Measurements from ENCODE around the gene PCDHGA10.
"Not testable (repeated sequence)": the region's sequence is repeated elsewhere in the genome, so short reads cannot be mapped to it uniquely, and the experiment has no call there.

PCDHGA10 gene

DNA sequence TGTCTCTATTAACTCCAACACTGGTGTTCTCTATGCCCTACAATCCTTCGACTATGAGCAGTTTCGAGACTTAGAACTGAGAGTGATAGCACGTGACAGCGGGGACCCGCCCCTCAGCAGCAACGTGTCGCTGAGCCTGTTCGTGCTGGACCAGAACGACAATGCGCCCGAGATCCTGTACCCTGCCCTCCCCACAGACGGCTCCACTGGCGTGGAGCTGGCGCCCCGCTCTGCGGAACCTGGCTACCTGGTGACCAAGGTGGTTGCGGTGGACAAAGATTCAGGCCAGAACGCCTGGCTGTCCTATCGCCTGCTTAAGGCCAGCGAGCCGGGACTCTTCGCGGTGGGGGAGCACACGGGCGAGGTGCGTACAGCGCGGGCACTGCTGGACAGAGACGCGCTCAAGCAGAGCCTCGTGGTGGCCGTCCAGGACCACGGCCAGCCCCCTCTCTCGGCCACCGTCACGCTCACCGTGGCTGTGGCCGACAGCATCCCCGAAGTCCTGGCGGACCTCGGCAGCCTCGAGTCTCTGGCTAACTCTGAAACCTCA is 10.0 kb downstream of the PCDHGA10 start:
- no peak for DNase-seq

GRCh38 chr5:141427783-141428426 is 15.1 kb downstream of the PCDHGA10 start:
- DNase-seq: no peak

GRCh38 chr5:141430332-141431113 is 17.7 kb downstream of the PCDHGA10 start, which contains the start of gene PCDHGA12:
TSS of gene PCDHGA12 (plus strand) at chr5:141430507. CDS start at chr5:141430760, 253 bp downstream.
- DNase-seq: no peak

- DNase-seq: no peak
These were observed 18.5 kb downstream of the PCDHGA10 start for GRCh38 chr5:141431286-141431685.

- not testable (repeated sequence) for DNase-seq
These were observed 19.5 kb downstream of the PCDHGA10 start for GRCh38 chr5:141432308-141432707.

DNA sequence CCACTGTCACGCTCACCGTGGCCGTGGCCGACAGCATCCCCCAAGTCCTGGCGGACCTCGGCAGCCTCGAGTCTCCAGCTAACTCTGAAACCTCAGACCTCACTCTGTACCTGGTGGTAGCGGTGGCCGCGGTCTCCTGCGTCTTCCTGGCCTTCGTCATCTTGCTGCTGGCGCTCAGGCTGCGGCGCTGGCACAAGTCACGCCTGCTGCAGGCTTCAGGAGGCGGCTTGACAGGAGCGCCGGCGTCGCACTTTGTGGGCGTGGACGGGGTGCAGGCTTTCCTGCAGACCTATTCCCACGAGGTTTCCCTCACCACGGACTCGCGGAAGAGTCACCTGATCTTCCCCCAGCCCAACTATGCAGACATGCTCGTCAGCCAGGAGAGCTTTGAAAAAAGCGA is 19.9 kb downstream of the PCDHGA10 start:
- DNase-seq: not testable (repeated sequence)

DNA sequence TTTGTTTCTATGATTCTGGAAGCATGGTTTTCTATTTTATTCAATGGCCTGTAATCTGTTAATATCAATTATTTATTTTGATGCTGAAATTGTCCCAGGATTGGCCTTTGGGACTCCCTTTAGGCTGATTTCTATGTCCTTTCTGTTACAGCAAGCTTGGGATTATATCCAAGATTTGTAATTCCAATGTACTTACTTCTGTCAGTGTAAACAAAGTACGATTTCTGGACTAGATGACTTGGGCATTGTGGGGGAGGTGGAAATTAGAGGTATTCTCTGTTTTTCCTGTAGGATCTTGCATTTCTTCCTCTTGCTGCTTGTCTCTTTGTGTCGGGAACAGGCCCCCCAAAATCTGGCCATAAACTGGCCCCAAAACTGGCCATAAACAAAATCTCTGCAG is 21.2 kb downstream of the PCDHGA10 start:
- DNase-seq: no peak

DNA sequence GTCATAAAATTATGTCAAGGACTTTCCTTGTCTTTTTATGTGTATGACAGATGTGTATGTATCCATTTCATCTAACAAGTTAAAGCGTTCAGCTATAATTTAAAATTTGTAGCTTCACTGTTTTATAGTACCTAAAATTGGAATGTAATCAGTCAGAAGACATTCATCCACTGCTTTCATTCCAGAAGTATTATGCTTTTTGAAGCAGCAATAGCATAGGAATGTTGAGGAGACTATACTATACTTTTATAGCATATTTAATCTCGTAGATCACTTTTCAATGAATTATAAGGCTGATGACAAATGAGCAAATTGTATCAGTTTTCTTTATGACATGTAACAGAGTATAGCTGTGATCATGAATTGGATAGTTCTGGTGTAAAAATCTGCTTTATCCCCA is 24.4 kb downstream of the PCDHGA10 start:
- DNase-seq: no peak

DNA sequence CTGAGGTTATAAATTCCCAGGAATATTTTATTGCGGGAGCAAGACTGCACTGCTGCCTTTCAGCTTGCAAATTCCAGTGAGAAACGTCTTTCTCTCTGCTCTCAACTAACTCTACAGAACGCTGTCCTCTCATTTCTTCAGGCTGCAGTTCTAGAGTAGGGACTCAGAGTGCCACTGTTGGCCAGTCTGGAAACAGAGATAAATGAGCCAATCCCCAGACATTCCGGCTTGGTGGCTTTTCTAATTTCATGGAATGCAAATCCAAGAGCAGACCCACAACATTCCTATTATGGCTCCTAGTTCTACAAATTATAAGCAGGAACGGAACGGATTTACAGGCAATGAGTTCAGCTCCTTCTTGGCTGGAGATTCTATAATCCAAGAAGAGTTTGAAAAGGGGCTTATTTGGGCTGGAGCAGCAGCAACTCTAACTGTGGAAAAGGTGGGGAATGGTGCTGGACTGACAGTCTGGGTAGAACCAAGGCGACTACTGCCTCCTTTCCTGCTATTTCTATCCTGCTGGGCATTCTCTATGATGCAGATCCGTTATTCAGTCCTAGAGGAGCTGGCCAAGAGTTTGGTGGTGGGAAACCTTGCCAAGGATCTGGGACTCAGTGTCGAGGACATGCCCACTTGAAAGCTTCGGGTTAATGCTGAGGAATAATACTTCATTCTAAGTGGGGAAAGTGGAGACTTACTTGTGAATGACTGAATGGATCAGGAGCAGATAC is 26.8 kb downstream of the PCDHGA10 start:
- no peak for DNase-seq

DNA sequence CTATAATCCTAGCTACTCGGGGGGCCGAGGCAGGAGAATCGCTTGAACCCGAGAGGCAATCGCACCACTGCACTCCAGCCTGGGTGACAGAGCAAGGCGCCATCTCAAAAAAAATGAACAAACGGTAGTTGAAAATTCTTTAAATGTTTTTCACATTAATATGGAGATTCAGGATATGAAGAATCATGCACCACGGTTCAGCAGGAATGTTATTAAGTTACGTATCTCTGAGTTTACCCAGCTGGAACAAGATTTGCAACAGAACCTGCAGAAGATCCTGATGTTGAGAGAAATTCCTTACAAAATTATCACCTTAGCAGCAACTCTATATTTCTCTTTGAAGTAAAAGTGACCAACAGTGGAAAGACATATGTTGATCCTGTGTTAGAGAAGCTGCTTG is 27.6 kb downstream of the PCDHGA10 start:
- no peak for DNase-seq

DNA sequence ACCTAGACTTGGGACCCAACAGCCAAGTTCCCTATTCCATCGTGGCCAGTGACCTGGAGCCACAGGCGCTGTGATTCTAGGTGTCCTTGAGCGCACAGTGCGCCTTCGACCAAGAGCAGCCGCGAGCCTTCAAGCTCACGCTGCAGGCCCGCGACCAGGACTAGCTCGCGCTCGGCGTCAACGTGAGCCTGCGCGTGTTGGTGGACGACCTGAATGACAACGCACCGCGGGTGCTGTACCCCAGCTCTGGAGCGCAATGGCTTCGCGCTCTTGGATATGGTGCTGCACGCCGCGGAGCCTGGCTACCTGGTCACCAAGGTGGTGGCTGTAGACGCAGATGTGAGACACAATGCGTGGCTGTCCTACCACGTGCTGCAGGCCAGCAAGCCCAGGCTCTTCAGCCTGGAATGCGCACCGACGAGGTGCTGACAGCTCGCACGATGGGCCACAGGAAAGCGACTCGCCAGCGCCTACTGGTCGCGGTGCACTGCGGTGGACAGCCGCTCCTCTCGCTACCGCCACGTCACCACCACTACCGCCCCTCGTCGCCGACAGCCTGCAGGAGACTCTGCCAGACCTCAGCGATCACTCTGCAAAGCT is 28.9 kb downstream of the PCDHGA10 start:
- DNase-seq: no peak

DNA sequence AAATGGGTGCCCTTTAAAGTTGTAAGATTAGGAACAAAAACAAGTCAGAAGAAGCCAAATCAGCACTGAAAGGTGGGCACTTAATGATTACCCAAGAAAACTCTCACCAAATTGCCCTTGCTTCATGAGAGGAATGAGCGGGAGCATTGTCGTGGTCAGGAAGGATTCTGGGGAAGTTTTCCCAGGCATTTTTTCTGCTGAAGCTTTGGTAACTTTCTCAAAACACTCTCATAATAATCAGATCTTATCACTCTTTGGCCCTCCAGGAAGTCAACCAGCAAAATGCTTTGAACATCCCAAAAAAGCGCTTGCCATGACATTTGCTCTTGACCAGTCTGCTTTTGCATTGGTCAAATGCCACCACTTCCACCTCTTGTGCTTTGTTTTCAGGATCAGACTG is 52.6 kb downstream of the PCDHGA10 start:
- DNase-seq: no peak

Data from NCI-H2107 (cell line).